HL-60 (cell line): ENCODE results near the gene ATP2A2.

Experiments used
- DNase-seq, 2 experiments: peaks; one replicate each; pipeline ENCODE4 v3.0.0-alpha.2; 2010 to 2020; ENCODE audit warnings: low read depth in 1 of 2, low spot score in 1 of 2
- H3K27ac ChIP-seq: fragments of 250-450 bp; sonication (Bioruptor Pico); replicated peaks from 2 replicates; pipeline ENCODE4 v1.5.1; 2020; ENCODE audit warnings: mild to moderate bottlenecking, moderate library complexity
- H3K27me3 ChIP-seq: fragments of 250-450 bp; sonication (Bioruptor Pico); 2 replicates; pipeline ENCODE4 v1.5.1; 2021; ENCODE audit warnings: mild to moderate bottlenecking, moderate library complexity; ENCODE audit not compliant: insufficient read depth, poor library complexity, severe bottlenecking
- H3K4me3 ChIP-seq: replicated peaks from 2 replicates; pipeline ENCODE4 v1.5.1; 2011; ENCODE audit warnings: mild to moderate bottlenecking, control low read depth, low read length; ENCODE audit not compliant: insufficient read depth
- GABPA ChIP-seq: IDR thresholded peaks from 2 replicates; pipeline ENCODE4 v1.6.1; 2012; ENCODE audit warnings: low read depth
- POLR2AphosphoS5 ChIP-seq: IDR thresholded peaks from 2 replicates; pipeline ENCODE4 v1.6.1; 2012; ENCODE audit warnings: low read depth
- REST ChIP-seq: IDR thresholded peaks from 2 replicates; pipeline ENCODE4 v1.6.1; 2012; ENCODE audit warnings: low read depth; ENCODE audit not compliant: insufficient replicate concordance
- SPI1 ChIP-seq: IDR thresholded peaks from 2 replicates; pipeline ENCODE4 v1.6.1; 2012; ENCODE audit warnings: low read depth, mild to moderate bottlenecking, borderline replicate concordance
- TF ChIP-seq, protein P1 (sequence below): IDR thresholded peaks from one replicate; pipeline ENCODE4 v1.5.1; 2011; ENCODE audit warnings: low read length, control low read depth, inconsistent platforms; ENCODE audit not compliant: insufficient read depth

The ATP2A2 gene

DNA sequence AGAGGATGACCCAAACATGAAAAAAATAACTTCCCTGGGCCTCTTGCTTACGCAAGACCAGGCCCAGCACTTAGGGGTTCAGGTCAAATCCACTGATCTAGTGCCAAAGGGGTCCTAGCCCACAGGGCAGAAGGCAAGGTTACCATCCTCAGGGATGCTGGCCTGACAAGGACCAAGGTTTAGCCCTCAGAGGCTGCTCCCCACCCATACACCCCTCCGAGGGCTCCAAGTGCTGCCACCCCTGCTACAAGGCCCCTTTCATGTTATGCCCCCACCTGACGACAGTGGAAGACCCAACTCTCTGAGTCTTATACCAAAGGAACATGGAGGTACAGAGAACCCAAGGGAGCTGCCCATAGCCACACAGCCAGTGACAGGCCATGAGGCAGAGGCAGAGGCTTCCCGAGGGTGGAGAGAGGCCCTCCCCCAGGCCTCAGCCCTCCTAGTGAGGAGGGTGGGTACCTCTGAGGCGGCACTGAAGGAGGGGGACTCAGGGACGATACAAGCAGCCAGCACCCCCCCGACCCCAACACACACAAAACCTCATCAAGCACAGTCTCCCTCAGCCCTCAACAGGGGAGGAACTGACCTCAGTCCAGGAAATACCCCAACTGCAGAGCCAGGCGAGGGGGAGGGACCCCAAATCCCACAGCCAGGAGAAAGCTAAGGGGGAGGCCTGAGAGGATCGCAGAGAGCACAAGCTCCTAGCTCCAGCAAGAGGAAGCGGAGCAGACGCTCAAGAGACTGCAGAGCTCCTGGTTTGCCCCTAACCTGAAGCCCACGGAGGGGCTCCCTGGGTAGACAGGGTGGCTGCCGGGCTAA is 85.5 kb downstream of the ATP2A2 start:
- TF ChIP-seq GABPA (no peak), REST (no peak), SPI1 (no peak), POLR2AphosphoS5 (no peak)
- TF ChIP-seq, protein P1, sequence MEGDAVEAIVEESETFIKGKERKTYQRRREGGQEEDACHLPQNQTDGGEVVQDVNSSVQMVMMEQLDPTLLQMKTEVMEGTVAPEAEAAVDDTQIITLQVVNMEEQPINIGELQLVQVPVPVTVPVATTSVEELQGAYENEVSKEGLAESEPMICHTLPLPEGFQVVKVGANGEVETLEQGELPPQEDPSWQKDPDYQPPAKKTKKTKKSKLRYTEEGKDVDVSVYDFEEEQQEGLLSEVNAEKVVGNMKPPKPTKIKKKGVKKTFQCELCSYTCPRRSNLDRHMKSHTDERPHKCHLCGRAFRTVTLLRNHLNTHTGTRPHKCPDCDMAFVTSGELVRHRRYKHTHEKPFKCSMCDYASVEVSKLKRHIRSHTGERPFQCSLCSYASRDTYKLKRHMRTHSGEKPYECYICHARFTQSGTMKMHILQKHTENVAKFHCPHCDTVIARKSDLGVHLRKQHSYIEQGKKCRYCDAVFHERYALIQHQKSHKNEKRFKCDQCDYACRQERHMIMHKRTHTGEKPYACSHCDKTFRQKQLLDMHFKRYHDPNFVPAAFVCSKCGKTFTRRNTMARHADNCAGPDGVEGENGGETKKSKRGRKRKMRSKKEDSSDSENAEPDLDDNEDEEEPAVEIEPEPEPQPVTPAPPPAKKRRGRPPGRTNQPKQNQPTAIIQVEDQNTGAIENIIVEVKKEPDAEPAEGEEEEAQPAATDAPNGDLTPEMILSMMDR, result no peak
- Histone ChIP-seq H3K4me3 (no peak overlapping the region), H3K27me3 (no peaks in the 10 kb centered on the region), H3K27ac (no peak overlapping the region)
- DNase-seq, result no peak

DNA sequence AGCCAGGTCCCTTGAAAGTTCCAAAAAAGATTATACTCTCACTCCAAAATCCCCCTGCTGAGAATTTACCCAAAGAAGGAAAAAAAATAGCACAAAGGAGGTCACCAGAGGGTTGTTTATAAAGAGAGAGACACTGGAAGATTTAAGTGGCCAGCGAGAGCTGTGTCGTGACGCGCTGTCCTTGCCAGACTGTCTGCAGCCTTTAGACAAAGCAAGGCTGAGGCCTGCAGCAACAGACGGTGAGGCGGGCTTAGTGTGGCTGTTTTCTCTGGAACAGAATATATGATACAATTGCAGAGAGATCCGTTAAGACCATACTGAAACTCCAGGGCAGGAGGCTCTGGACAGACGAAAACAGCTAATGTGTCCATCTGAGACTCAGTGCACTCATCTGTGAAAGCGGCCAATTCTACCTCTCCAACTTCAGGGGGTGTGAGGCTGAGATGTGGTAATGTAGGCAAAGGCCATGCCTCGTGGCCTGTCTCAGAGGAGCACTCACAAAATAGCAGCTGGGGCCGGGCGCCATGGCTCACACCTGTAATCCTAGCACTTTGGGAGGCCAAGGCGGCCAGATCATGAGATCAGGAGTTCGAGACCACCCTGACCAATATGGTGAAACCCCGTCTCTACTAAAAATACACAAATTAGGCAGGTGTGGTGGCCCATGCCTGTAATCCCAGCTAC is 86.3 kb downstream of the ATP2A2 start:
- no peak overlapping the region for H3K27ac ChIP-seq
- TF ChIP-seq REST, result no peak
- no peak for TF ChIP-seq SPI1
- TF ChIP-seq GABPA, result no peak
- TF ChIP-seq, protein P1, result no peak
- no peak for TF ChIP-seq POLR2AphosphoS5
- no peak for DNase-seq
- no peaks in the 10 kb centered on the region for H3K27me3 ChIP-seq
- H3K4me3 ChIP-seq, result no peak overlapping the region

GRCh38 chr12:110369992-110370391 is 88.9 kb downstream of the ATP2A2 start:
- DNase-seq, result no peak
- TF ChIP-seq, protein P1, result no peak
- TF ChIP-seq GABPA (no peak), REST (no peak), SPI1 (no peak), POLR2AphosphoS5 (no peak)
- no peak overlapping the region for H3K27ac ChIP-seq
- no peak overlapping the region for H3K4me3 ChIP-seq
- no peaks in the 10 kb centered on the region for H3K27me3 ChIP-seq
